Measurements from ENCODE around the gene C1QTNF12. TPM values are rescaled to one million over a fixed set of nuclear protein-coding genes. Genes with fewer than 3 reads are reported as not detected.

The C1QTNF12 gene
- total RNA-seq, 1 donor from 2014 or later = 2.6 TPM

DNA sequence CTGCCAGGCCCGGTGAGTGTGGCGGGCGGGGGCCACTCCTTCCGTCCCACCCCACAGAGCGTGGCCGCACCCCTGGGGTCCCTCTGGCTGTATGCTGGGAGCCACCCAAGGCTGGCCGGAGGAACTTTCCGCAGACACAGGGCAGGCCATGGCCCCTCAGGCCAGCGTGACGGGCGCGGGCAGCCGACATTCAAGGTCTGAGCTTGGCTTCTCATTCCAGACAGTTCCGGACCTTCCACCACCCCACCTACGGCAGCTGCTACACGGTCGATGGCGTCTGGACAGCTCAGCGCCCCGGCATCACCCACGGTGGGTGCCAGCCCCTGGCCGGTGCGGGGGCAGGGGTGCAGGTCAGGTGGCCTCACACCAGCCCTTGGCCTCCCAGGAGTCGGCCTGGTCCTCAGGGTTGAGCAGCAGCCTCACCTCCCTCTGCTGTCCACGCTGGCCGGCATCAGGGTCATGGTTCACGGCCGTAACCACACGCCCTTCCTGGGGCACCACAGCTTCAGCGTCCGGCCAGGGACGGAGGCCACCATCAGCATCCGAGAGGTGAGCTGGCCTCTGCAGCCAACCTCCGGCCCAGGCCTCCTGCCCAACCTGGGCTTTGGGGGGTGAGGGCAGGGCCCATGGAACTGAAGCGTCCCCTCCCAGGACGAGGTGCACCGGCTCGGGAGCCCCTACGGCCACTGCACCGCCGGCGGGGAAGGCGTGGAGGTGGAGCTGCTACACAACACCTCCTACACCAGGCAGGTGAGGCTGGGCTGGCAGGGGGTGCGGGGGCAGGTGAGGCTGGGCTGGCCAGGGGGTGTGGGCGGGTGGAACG is 41.0 kb upstream of the C1QTNF12 start:
- no peaks in the 10 kb centered on the region for H3K9me3 ChIP-seq
- intact Hi-C loops (cut with DNase I) = loop anchor here (10.0 kb wide), 1 partner anchor 163 kb away; no protein-coding TSS in a partner anchor
- peaks cover 14% of the 10 kb centered on the region for H3K27me3 ChIP-seq
- ATAC-seq (no peak), DNase-seq (no peak)
- TF ChIP-seq, protein P1, sequence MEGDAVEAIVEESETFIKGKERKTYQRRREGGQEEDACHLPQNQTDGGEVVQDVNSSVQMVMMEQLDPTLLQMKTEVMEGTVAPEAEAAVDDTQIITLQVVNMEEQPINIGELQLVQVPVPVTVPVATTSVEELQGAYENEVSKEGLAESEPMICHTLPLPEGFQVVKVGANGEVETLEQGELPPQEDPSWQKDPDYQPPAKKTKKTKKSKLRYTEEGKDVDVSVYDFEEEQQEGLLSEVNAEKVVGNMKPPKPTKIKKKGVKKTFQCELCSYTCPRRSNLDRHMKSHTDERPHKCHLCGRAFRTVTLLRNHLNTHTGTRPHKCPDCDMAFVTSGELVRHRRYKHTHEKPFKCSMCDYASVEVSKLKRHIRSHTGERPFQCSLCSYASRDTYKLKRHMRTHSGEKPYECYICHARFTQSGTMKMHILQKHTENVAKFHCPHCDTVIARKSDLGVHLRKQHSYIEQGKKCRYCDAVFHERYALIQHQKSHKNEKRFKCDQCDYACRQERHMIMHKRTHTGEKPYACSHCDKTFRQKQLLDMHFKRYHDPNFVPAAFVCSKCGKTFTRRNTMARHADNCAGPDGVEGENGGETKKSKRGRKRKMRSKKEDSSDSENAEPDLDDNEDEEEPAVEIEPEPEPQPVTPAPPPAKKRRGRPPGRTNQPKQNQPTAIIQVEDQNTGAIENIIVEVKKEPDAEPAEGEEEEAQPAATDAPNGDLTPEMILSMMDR (IDR thresholded peaks at IDR 0.05) = no peak
- no peaks in the 10 kb centered on the region for H3K36me3 ChIP-seq
- H3K4me1 ChIP-seq = no peaks in the 10 kb centered on the region
- H3K27ac ChIP-seq = no peak overlapping the region
- no peak overlapping the region for H3K4me3 ChIP-seq

DNA sequence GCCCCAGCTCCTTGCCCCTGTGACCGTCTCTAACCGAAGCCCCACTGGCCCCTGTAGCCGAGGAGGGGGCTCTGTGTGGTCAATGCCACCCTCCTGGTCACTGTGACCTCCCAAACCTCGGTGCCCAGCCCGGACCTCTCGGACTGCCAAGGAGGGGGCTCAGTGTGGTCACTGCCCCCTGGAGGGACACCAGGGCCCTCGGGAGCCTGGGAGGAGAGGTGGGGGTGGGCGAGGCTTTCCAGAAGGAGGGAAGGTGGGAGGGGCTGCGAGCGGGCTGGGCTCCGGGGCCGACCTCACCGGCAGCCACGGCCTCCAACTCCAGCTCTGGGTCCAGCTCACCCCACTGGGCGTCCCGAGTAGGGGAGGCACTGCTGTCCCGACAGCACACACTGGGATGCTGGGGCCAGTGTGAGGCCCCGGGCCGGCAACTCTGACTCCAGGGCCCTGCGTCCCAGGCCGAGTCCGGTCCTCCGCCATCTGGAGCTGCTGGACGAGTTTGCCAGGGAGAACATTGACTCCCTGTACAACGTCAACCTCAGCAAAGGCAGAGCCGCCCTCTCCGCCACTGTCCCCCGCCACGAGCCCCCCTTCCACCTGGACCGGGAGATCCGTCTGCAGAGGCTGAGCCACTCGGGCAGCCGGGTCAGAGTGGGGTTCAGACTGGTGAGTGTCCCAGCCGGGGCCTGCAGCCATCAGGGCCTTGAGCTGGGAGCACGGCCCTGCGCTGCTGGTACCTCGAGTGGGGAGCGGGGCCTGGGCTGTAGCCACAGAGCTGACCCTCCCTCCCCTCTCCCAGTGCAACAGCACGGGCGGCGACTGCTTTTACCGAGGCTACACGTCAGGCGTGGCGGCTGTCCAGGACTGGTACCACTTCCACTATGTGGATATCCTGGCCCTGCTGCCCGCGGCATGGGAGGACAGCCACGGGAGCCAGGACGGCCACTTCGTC is 40.1 kb upstream of the C1QTNF12 start:
- DNase-seq = peak; percentile 66

DNA sequence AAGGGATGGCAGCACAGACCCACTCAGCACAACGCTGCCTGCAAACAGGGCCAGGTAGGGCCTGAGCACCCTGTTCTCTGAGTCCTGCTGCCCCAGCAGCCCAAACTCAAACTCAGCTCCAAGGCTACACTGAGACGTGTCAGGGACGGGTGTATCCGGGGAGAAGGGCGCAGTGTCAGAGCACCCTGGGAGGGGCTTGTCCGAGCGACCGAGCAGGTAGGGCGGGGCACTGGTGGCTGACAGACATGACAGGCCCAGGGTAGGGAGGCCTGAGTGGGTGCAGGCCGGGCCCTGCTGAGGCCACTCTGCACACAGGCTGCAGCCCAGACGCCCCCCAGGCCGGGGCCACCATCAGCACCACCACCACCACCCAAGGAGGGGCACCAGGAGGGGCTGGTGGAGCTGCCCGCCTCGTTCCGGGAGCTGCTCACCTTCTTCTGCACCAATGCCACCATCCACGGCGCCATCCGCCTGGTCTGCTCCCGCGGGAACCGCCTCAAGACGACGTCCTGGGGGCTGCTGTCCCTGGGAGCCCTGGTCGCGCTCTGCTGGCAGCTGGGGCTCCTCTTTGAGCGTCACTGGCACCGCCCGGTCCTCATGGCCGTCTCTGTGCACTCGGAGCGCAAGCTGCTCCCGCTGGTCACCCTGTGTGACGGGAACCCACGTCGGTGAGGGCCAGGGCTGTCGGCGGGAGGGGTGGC is 39.2 kb upstream of the C1QTNF12 start:
- ATAC-seq (no peak), DNase-seq (no peak)
- intact Hi-C loops (cut with DNase I) = loop anchor here (10.0 kb wide), 1 partner anchor 161 kb away; no protein-coding TSS in a partner anchor
- H3K36me3 ChIP-seq = no peaks in the 10 kb centered on the region
- TF ChIP-seq, protein P1 (IDR thresholded peaks at IDR 0.05) = no peak
- no peak overlapping the region for H3K4me3 ChIP-seq
- no peaks in the 10 kb centered on the region for H3K9me3 ChIP-seq
- no peak overlapping the region for H3K27ac ChIP-seq
- peaks cover 14% of the 10 kb centered on the region for H3K27me3 ChIP-seq
- no peaks in the 10 kb centered on the region for H3K4me1 ChIP-seq

More for the DNA sequence above, 40.1 kb upstream of the C1QTNF12 start:
- TF ChIP-seq, protein P1 (IDR thresholded peaks at IDR 0.05) = no peak
- no peak overlapping the region for H3K4me3 ChIP-seq
- no peaks in the 10 kb centered on the region for H3K36me3 ChIP-seq
- ATAC-seq = no peak
- H3K27ac ChIP-seq = no peak overlapping the region
- no peaks in the 10 kb centered on the region for H3K9me3 ChIP-seq
- intact Hi-C loops (cut with DNase I) = loop anchor here (10.0 kb wide), 1 partner anchor 162 kb away; no protein-coding TSS in a partner anchor
- peaks cover 14% of the 10 kb centered on the region for H3K27me3 ChIP-seq
- H3K4me1 ChIP-seq = no peaks in the 10 kb centered on the region

DNA sequence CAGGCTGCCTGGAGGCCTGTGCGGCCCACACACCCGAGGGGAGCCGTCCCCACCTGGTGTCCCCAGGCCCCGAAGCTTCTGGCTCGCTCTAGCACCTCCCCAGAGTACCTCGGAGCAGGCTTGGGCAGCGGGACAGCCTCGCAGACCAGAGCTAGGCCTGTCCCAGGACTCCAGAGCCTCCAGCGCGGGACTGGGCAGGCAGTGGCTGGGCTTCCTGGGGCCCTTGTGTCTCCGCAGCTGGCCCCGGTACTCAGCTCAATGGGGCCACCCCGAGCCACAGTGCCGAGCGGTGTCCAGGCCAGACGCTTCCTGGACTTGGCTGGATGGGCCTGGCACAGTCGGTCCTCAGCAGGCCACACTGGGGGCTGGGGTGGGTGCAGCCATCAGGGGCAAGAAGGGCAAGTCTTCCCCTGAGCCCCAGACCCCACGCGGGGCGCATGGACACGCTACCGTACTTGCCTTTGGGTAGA is 38.6 kb upstream of the C1QTNF12 start:
- H3K27me3 ChIP-seq = peaks cover 14% of the 10 kb centered on the region
- intact Hi-C loops (cut with DNase I) = loop anchor here (10.0 kb wide), 1 partner anchor 160 kb away; no protein-coding TSS in a partner anchor
- H3K27ac ChIP-seq = no peak overlapping the region
- no peaks in the 10 kb centered on the region for H3K9me3 ChIP-seq
- no peak overlapping the region for H3K4me3 ChIP-seq
- DNase-seq (no peak), ATAC-seq (no peak)
- no peaks in the 10 kb centered on the region for H3K4me1 ChIP-seq
- no peaks in the 10 kb centered on the region for H3K36me3 ChIP-seq
- TF ChIP-seq, protein P1 (IDR thresholded peaks at IDR 0.05) = no peak

All from upper lobe of right lung (tissue), 1 donor.